ENCODE results near the gene SEC61A2.

DNA sequence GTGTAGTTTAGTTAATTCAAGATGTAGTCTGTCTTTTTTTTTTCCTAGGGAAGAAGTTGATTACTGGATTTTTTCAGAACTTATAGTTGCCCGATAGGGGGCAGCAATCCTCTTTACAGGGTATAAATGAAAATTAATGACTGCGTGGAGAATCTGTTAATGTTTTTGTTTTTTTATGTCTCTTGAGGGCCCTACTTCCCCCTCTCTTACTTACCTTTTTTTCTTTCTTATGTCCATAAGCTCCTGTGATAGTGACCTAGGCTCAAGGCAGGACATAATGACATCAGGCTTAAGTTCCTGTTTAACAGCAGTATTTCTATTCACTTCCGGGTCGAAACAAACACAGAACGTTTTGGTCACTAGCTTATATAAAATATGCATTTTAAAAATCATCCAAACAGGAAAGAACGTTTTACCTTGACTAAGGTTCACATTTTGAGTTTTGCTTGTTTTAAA lies 85.3 kb downstream of the SEC61A2 start:
- TF ChIP-seq, protein P1, sequence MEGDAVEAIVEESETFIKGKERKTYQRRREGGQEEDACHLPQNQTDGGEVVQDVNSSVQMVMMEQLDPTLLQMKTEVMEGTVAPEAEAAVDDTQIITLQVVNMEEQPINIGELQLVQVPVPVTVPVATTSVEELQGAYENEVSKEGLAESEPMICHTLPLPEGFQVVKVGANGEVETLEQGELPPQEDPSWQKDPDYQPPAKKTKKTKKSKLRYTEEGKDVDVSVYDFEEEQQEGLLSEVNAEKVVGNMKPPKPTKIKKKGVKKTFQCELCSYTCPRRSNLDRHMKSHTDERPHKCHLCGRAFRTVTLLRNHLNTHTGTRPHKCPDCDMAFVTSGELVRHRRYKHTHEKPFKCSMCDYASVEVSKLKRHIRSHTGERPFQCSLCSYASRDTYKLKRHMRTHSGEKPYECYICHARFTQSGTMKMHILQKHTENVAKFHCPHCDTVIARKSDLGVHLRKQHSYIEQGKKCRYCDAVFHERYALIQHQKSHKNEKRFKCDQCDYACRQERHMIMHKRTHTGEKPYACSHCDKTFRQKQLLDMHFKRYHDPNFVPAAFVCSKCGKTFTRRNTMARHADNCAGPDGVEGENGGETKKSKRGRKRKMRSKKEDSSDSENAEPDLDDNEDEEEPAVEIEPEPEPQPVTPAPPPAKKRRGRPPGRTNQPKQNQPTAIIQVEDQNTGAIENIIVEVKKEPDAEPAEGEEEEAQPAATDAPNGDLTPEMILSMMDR (conservative IDR thresholded peaks at IDR 0.05; ENCODE audit: low read length): peak; percentile 84
- no peak for TF ChIP-seq EZH2phosphoT487 (IDR thresholded peaks at IDR 0.05; ENCODE audit: borderline replicate concordance)
